GM12874 (cell line): ENCODE measurements around the gene PTPRH.

ENCODE experiments used
- CTCF ChIP-seq: IDR thresholded peaks from 2 replicates; pipeline ENCODE4 v1.5.1; 2011; ENCODE audit warnings: low read depth, mild to moderate bottlenecking, control low read depth, low read length, moderate library complexity; ENCODE audit not compliant: insufficient read depth

The PTPRH gene

GRCh38 chr19:55145232-55145631 is 64.1 kb downstream of the PTPRH start:
- TF ChIP-seq CTCF = no peak

GRCh38 chr19:55141696-55142095 is 67.6 kb downstream of the PTPRH start:
- TF ChIP-seq CTCF = no peak

GRCh38 chr19:55137915-55138314 is 71.4 kb downstream of the PTPRH start:
- no peak for TF ChIP-seq CTCF

GRCh38 chr19:55136399-55137102 is 72.8 kb downstream of the PTPRH start:
- no peak for TF ChIP-seq CTCF

- TF ChIP-seq CTCF = no peak
Measured at GRCh38 chr19:55134736-55135135, 74.6 kb downstream of the PTPRH start.

- TF ChIP-seq CTCF = no peak
Measured at GRCh38 chr19:55133639-55134444, 75.5 kb downstream of the PTPRH start.

GRCh38 chr19:55132453-55133129 is 76.7 kb downstream of the PTPRH start:
- TF ChIP-seq CTCF = peak; percentile 39; the same call in 1 of the 2 replicates
